HUES48 (cell line): ENCODE results near the gene RIC3.

Experiments used
- H3K27ac ChIP-seq: one replicate; pipeline ENCODE4 v1.7.0; 2013; ENCODE audit warnings: low read depth, low read length, inconsistent platforms
- H3K27me3 ChIP-seq: 2 replicates; pipeline ENCODE4 v1.6.1; 2013; ENCODE audit warnings: mild to moderate bottlenecking, low read length; ENCODE audit not compliant: control insufficient read depth, insufficient read depth
- H3K36me3 ChIP-seq: 2 replicates; pipeline ENCODE4 v1.6.1; 2013; ENCODE audit warnings: low read length; ENCODE audit not compliant: control insufficient read depth, insufficient read depth
- H3K4me1 ChIP-seq: 2 replicates; pipeline ENCODE4 v1.6.1; 2013; ENCODE audit warnings: mild to moderate bottlenecking, low read length; ENCODE audit not compliant: control insufficient read depth, insufficient read depth
- H3K4me3 ChIP-seq: 2 replicates; pipeline ENCODE4 v1.5.1; 2013; ENCODE audit warnings: mild to moderate bottlenecking, low read depth, low read length
- H3K9ac ChIP-seq: 2 replicates; pipeline ENCODE4 v1.6.1; 2013; ENCODE audit warnings: mild to moderate bottlenecking, low read depth, low read length, moderate library complexity
- H3K9me3 ChIP-seq: 2 replicates; pipeline ENCODE4 v1.6.1; 2013; ENCODE audit warnings: low read length; ENCODE audit not compliant: control insufficient read depth, insufficient read depth

Gene RIC3

DNA sequence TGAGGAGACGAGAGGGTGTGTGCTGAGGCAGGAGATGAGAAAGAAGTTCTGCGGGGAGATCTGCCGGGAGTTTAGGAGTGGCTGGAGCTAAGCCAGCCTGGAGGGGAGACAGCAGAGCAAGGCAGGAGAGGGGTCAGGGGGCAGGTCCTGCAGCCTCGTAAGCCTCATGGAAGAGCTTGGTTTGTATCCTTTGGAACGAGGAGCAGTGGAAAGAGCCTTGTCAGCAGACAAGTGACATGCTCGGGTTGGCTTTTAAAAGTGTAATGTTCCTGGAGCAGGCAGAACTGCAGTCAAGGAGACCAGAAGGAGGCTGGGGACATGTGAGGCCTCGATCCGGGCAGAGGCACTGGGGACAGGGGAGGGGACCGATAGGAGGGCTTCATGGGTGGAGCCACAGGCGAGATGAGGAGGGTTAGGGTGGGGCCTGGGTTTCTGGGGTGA lies 109.2 kb downstream of the RIC3 start:
- Histone ChIP-seq H3K4me3 (no peak overlapping the region), H3K9ac (no peak overlapping the region), H3K4me1 (0 out of 2 replicates have a peak, but pooled peaks cover 5% of the 10 kb centered on the region), H3K27ac (no peak overlapping the region), H3K27me3 (no peaks in the 10 kb centered on the region), H3K9me3 (no peaks in the 10 kb centered on the region), H3K36me3 (no peaks in the 10 kb centered on the region)

DNA sequence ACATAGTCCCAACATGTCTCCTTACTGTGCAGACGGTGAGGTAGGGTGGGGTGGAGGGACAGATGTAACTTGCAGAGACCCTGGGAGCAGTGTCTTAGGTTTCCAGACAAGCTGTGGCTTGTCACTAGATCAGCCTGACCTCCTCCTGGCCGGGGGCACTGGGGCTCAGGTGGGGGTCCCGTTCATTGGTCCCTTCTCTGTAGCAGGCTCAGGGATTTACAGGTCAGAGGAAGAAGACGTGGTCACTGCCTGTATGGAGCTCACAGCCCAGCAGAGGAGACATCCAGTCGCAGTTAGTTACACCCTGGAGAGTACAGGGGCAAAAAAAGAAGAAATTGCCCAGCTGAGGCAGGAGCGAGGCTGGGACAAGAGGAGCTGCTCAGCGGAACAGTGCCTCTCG lies 109.8 kb downstream of the RIC3 start:
- Histone ChIP-seq H3K4me3 (no peak overlapping the region), H3K9me3 (no peaks in the 10 kb centered on the region), H3K9ac (no peak overlapping the region), H3K27ac (no peak overlapping the region), H3K4me1 (0 out of 2 replicates have a peak, but pooled peaks cover 5% of the 10 kb centered on the region), H3K27me3 (no peaks in the 10 kb centered on the region), H3K36me3 (no peaks in the 10 kb centered on the region)

DNA sequence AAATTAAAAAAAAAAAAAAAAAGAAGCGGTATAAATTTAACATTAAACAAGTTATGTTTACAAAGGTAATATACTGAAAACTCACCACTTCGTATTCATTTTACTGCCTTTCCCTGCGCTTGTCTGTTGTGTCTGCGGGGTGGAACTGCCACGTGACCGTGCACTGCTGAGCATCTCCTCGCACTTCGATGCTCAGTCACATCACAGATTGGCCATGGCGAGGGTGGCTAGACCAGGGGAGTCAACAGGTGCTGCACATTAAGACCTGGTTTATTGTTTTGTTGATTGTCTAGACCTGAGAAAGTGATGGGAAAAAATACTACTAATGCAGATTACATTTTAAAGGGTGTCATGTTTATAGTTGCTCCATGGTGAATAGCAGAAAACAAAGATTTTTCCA lies 110.6 kb downstream of the RIC3 start:
- 0 out of 2 replicates have a peak, but pooled peaks cover 5% of the 10 kb centered on the region for H3K4me1 ChIP-seq
- no peaks in the 10 kb centered on the region for H3K9me3 ChIP-seq
- H3K27ac ChIP-seq, result no peak overlapping the region
- H3K27me3 ChIP-seq, result no peaks in the 10 kb centered on the region
- no peaks in the 10 kb centered on the region for H3K36me3 ChIP-seq
- H3K9ac ChIP-seq, result no peak overlapping the region
- no peak overlapping the region for H3K4me3 ChIP-seq

- no peak overlapping the region for H3K9ac ChIP-seq
- 0 out of 2 replicates have a peak, but pooled peaks cover 5% of the 10 kb centered on the region for H3K4me1 ChIP-seq
- no peaks in the 10 kb centered on the region for H3K27me3 ChIP-seq
- H3K36me3 ChIP-seq, result no peaks in the 10 kb centered on the region
- no peak overlapping the region for H3K27ac ChIP-seq
- H3K4me3 ChIP-seq, result no peak overlapping the region
- H3K9me3 ChIP-seq, result no peaks in the 10 kb centered on the region
Measured at GRCh38 chr11:8056810-8057463, 111.9 kb downstream of the RIC3 start.
